Measurements from ENCODE around the gene INF2. TPM values are rescaled to one million over a fixed set of nuclear protein-coding genes. Genes with fewer than 3 reads are reported as not detected.

INF2 gene
- polyA plus RNA-seq, 1 experiment = 39.9 TPM

DNA sequence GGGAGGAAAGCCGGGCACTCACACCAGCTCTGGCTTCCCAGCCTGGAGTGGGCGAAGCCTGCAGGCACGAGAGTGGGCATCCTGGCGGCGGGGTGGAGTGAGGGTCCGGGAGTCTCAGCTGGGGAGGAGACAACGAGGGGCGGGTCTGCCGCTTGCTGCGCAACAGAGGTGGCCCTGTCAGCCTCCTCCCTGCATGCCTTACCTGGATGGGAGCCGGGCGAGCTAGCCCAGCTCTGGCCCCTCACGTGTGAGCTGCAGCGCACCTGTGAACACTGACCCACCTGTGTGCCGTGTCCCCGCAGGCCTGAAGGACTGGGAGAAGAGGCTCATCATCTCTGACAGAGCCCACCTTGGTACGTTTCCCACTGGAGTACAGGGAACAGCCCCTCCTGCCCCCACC is 49.6 kb downstream of the INF2 start:
- Histone ChIP-seq H3K27me3 (ENCODE audit: control insufficient read depth, insufficient read depth, low read length) (no peaks in the 10 kb centered on the region), H3K36me3 (ENCODE audit: control insufficient read depth, insufficient read depth, low read length) (no peaks in the 10 kb centered on the region; the same call in 1 of the 2 replicates), H3K4me3 (ENCODE audit: low read depth, low read length) (no peak overlapping the region)
- ChIA-PET POLR2A (no interaction called here), CTCF (interaction anchor here (1.1 to 6.1 kb wide), 2 partner anchors 14 kb away, joined by 3 to 40 read pairs; partner anchors contain the start of genes ADSS1 and SIVA1)
- TF ChIP-seq, protein P1, sequence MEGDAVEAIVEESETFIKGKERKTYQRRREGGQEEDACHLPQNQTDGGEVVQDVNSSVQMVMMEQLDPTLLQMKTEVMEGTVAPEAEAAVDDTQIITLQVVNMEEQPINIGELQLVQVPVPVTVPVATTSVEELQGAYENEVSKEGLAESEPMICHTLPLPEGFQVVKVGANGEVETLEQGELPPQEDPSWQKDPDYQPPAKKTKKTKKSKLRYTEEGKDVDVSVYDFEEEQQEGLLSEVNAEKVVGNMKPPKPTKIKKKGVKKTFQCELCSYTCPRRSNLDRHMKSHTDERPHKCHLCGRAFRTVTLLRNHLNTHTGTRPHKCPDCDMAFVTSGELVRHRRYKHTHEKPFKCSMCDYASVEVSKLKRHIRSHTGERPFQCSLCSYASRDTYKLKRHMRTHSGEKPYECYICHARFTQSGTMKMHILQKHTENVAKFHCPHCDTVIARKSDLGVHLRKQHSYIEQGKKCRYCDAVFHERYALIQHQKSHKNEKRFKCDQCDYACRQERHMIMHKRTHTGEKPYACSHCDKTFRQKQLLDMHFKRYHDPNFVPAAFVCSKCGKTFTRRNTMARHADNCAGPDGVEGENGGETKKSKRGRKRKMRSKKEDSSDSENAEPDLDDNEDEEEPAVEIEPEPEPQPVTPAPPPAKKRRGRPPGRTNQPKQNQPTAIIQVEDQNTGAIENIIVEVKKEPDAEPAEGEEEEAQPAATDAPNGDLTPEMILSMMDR (IDR thresholded peaks at IDR 0.05; ENCODE audit: insufficient read depth, low read depth, low read length) = no peak
- DNase-seq (ENCODE audit: low read depth) = no peak

DNA sequence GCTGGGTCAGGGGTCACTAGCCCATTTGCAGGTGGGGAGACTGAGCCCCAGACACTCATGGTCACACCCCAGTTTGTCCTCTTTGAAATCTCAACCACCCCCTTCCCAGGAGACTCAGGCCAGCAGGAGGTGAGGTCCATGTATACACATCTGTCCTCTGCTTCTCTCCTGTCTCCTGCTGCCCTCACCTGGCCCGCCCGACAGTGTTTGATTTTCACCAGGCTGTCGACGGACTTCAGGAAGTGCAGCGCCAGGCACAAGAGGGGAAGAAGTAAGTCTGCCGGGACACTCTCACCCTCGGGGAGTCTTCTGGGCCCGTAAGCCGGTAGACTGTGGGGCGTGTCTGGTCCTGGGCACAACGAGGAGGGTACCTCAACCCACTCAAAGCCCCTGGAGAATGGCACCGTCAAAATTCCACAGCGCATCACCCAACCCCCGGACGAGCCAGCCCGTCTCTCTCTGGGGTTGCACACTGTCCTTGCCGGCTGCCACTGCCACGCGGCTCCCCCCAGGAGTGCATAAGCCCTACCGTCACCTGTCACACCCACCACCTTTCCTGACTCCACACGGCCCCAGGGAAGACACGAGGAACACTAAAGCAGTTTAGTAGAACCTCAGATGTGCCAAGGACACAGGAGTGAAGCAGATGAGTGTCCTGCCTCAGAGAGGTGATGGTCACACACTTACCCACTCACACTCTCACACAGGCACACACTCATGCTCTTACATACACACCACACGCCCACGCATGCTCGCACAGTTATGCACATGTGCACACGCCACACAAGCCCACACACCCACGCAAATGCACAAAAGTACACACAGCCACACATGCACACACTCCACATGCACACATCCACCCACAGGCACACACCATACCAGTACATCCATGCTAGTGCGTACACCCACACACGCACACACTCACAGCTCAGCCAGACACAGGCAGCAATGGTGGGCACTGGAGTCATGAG is 50.4 kb downstream of the INF2 start:
- Histone ChIP-seq H3K36me3 (ENCODE audit: control insufficient read depth, insufficient read depth, low read length) (no peaks in the 10 kb centered on the region; the same call in 1 of the 2 replicates), H3K4me3 (ENCODE audit: low read depth, low read length) (no peak overlapping the region), H3K27me3 (ENCODE audit: control insufficient read depth, insufficient read depth, low read length) (no peaks in the 10 kb centered on the region)
- TF ChIP-seq, protein P1 (IDR thresholded peaks at IDR 0.05; ENCODE audit: insufficient read depth, low read depth, low read length) = no peak
- DNase-seq (ENCODE audit: low read depth) = no peak
- ChIA-PET CTCF (interaction anchor here (0.7 to 1.1 kb wide), 2 partner anchors 13 to 29 kb away, joined by 3 to 4 read pairs; partner anchors contain the start of gene SIVA1), POLR2A (no interaction called here)

DNA sequence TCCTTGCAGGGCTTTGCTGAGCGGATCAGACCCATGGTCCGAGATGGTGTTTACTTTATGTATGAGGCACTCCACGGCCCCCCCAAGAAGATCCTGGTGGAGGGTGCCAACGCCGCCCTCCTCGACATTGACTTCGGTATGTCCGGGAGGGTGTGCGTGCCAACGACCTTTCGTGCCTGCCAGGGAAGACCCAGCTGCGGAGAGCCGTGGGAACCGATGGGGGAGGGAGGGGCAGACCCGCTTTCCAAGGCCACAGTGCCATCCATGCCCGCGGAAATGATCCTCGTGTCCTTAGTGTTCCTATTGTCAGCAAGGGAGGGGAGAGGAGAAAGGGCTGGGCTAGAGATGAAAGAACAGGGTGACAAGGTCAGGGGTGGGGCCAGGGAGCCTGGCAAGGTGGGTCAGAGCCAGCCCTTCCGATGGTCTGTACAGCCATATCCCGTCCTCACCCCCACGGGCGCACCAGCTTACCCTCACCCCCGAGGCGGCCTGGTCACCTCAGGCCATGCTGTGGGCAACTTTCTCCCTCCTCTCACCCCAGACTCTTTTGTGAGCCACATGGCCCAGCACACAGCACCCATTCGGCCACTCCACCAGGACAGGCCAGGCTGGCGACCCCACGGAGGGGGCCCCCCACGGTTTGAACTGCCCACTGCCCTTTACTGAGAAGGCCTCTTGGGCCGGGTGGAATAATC is 51.8 kb downstream of the INF2 start:
- no peak for DNase-seq (ENCODE audit: low read depth)
- CTCF ChIA-PET = interaction anchor here (0.6 kb wide), 1 partner anchor 64 kb away, joined by 3 read pairs; no protein-coding TSS in a partner anchor

DNA sequence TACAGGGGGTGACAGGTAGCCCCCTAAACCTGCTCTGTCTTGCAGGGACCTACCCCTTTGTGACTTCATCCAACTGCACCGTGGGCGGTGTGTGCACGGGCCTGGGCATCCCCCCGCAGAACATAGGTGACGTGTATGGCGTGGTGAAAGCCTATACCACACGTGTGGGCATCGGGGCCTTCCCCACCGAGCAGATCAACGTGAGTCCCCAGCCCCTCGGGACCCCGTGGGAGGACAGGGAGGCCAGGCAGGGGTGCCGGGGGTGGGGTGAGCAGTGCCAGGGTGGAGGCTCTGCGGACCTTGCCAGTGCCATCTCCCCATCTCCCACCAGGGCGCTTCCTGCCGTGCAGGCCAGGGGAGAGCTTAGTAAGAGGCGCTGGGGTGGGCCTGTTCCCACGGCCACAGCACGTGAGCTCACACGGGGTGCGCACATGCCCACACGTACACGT is 52.4 kb downstream of the INF2 start:
- Histone ChIP-seq H3K4me3 (ENCODE audit: low read depth, low read length) (no peak overlapping the region), H3K36me3 (ENCODE audit: control insufficient read depth, insufficient read depth, low read length) (no peaks in the 10 kb centered on the region; the same call in 1 of the 2 replicates), H3K27me3 (ENCODE audit: control insufficient read depth, insufficient read depth, low read length) (no peaks in the 10 kb centered on the region)
- ChIA-PET POLR2A (no interaction called here), CTCF (interaction anchor here (0.6 kb wide), 1 partner anchor 64 kb away, joined by 3 read pairs; no protein-coding TSS in a partner anchor)
- TF ChIP-seq, protein P1 (IDR thresholded peaks at IDR 0.05; ENCODE audit: insufficient read depth, low read depth, low read length) = no peak
- no peak for DNase-seq (ENCODE audit: low read depth)

More for the DNA sequence above, 51.8 kb downstream of the INF2 start:
- H3K36me3 ChIP-seq (ENCODE audit: control insufficient read depth, insufficient read depth, low read length) = no peaks in the 10 kb centered on the region; the same call in 1 of the 2 replicates
- TF ChIP-seq, protein P1 (IDR thresholded peaks at IDR 0.05; ENCODE audit: insufficient read depth, low read depth, low read length) = no peak
- no peak overlapping the region for H3K4me3 ChIP-seq (ENCODE audit: low read depth, low read length)
- POLR2A ChIA-PET = no interaction called here
- H3K27me3 ChIP-seq (ENCODE audit: control insufficient read depth, insufficient read depth, low read length) = no peaks in the 10 kb centered on the region

Data from BJ (cell line).